Lower leg skin (tissue), 4 donors: ENCODE results near the gene NEK1. TPM values are rescaled to one million over a fixed set of nuclear protein-coding genes. Genes with fewer than 3 reads are reported as not detected.
"Not testable (repeated sequence)": the region's sequence is repeated elsewhere in the genome, so short reads cannot be mapped to it uniquely, and the experiment has no call there.

ENCODE experiments used
- DNase-seq, 2 donors: peaks; one replicate each; pipeline ENCODE4 v3.0.0-alpha.2; 2019; ENCODE audit warnings: low spot score in 2 of 2
- H3K4me3 ChIP-seq: fragments of 200-600 bp; sonication (generic); 2 replicates; pipeline ENCODE4 v1.5.1; 2017; ENCODE audit warnings: mild to moderate bottlenecking, low read depth; ENCODE audit not compliant: poor library complexity, severe bottlenecking
- POLR2A ChIP-seq, 2 donors: fragments of 450-650 bp; IDR thresholded peaks; one replicate each; pipeline ENCODE4 v1.6.1; 2016 to 2017; ENCODE audit warnings: antibody characterized with exemption in 2 of 2, mild to moderate bottlenecking in 1 of 2, moderate library complexity in 1 of 2
- WGBS, 2 donors: methylation state at CpG; one replicate each; pipeline ENCODE4 v1.1.5; 2018; 5-methylcytosine and 5-hydroxymethylcytosine counted together
- intact Hi-C: fragments of 100-400 bp; cut with DNase I; formaldehyde crosslinking; loops from one replicate; pipeline ENCODE4 v1.15.0; 2023; ENCODE audit warnings: low total_unique reads
- total RNA-seq, 4 donors: library from RNA; depleted of rRNA; stranded (reverse); fragments of >200 nt; gene quantifications; one replicate each; pipeline ENCODE4 v1.1.0, GENCODE V29; 2016
- TF ChIP-seq, protein P1 (sequence below), 3 donors: fragments of 450-650 bp; IDR thresholded peaks; one replicate each; pipeline ENCODE4 v1.5.1; 2016; ENCODE audit warnings: antibody characterized with exemption in 3 of 3, mild to moderate bottlenecking in 3 of 3, moderate library complexity in 2 of 3

The NEK1 gene
- total RNA-seq, 4 donors from 2014 or later, result 4.8 to 6.9 (median 5.5) TPM

DNA sequence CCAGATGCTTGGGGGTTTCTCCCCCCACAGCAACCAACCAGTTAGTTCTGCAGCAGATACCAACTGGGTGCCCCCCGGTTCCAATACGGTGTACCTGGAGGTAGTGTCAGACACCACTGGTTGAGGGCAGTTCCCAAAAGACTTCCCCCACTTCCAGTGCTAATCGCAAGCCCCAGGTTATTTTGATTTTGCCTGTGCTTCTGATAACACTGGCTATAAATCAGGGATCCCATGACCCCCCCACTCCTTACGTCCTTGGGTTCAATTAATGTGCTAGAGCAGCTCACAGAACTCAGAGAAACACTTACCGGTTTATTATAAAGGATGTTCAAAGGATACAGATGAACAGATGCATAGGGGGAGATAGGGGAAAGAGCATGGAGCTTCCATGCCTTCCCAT lies 13.5 kb upstream of the NEK1 start:
- no peak for DNase-seq
- 94 to 95% methylated on average over 5 of the region's 5 CpGs for WGBS, 2 donors
- H3K4me3 ChIP-seq, result no peak overlapping the region
- intact Hi-C loops, result no loop called here
- TF ChIP-seq, protein P1, sequence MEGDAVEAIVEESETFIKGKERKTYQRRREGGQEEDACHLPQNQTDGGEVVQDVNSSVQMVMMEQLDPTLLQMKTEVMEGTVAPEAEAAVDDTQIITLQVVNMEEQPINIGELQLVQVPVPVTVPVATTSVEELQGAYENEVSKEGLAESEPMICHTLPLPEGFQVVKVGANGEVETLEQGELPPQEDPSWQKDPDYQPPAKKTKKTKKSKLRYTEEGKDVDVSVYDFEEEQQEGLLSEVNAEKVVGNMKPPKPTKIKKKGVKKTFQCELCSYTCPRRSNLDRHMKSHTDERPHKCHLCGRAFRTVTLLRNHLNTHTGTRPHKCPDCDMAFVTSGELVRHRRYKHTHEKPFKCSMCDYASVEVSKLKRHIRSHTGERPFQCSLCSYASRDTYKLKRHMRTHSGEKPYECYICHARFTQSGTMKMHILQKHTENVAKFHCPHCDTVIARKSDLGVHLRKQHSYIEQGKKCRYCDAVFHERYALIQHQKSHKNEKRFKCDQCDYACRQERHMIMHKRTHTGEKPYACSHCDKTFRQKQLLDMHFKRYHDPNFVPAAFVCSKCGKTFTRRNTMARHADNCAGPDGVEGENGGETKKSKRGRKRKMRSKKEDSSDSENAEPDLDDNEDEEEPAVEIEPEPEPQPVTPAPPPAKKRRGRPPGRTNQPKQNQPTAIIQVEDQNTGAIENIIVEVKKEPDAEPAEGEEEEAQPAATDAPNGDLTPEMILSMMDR (IDR thresholded peaks at IDR 0.05), result no peak
- no peak for TF ChIP-seq POLR2A (IDR thresholded peaks at IDR 0.05)

DNA sequence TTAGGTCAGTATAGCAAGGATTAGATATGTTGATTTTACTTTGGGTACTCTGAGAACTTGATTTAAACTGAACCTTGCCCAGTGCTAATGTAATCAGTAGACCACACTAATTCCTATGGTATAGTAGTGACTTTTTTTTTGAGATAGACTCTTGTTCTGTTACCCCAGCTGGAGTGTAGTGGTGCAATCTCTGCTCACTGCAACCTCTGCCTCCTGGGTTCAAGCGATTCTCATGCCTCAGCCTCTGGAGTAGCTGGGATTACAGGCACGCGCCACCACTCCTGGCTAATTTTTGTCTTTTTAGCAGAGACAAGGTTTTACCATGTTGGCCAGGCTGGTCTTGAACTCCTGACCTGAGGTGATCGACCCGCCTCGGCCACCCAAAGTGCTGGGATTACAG lies 11.6 kb upstream of the NEK1 start:
- H3K4me3 ChIP-seq, intact Hi-C loops, DNase-seq: not testable (repeated sequence)
- WGBS, 2 donors, result 89 to 98% methylated on average over 6 of the region's 6 CpGs

DNA sequence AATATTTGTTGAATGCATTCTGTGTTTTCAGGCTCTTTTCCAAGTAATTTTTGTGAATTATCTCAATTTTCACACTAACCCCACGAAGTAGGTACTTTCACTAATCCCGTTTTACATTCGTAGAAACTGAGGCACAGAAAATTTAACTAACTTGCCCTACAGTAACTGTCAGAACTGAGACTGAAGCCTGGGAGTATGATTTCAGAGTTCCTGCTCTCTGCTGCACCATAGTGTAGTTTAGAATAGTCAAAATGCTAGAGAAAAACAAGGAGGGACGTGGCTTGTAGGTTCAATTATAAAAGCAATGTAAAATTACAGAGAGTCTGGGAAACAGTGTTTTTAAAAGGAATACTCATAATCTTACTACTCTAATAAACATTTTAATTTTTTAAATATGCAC lies 10.2 kb upstream of the NEK1 start:
- DNase-seq, result no peak
- no peak overlapping the region for H3K4me3 ChIP-seq
- TF ChIP-seq POLR2A (IDR thresholded peaks at IDR 0.05), result no peak
- TF ChIP-seq, protein P1 (IDR thresholded peaks at IDR 0.05), result no peak
- intact Hi-C loops, result no loop called here
- WGBS, 2 donors, result 9 to 20% methylated on average over 4 of the region's 4 CpGs

DNA sequence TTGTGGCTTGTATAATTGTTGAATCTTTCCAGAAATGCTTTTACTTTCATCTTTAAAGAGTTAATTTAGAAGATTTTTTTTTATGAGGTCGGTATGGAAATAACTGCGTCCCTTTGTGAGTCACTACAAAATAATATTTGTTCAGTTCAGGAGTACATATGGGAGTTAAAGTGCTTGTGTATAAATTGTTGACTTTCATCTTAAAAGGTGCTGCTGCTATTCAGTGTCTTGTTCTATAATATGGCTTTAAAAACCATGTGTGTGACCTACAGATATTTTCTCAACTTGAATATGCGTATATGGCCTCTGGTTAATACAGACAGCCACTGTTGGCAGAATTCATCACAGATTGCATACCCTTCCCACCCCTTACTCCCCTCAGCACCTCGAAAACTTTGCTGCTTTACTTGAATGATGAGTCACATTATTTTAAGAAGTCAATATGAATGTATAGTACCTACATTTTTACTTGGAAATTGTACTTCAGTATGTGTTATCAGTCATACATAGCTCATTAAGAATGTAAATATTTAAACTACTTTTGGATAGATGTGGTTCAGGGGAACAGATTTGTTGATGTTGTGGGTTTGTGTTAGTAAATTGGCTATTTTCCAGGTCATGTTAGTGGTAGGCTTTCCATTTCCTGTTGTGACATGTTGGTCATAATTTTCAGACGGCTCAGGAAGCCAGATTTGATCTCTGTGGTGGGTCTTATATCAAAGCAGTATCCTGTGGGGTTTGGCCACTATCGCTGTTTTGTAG lies 9.5 kb upstream of the NEK1 start:
- intact Hi-C loops, result no loop called here
- H3K4me3 ChIP-seq, result no peak overlapping the region
- 3 to 6% methylated on average over 6 of the region's 6 CpGs for WGBS, 2 donors
- no peak for DNase-seq
- TF ChIP-seq, protein P1 (IDR thresholded peaks at IDR 0.05), result no peak
- TF ChIP-seq POLR2A (IDR thresholded peaks at IDR 0.05), result no peak

DNA sequence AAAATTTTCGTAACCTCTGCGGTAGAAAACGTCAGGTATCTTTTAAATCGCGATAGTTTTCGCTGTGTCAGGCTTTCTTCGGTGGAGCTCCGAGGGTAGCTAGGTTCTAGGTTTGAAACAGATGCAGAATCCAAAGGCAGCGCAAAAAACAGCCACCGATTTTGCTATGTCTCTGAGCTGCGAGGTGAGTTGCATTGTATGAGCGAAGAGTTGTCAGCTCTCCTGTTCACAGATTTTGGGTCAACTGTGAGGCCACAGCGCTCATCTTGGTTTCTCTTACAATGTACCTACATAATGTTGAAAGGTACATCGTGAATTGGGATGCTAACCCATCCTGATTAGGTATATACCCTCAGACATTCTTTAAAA lies 8.5 kb upstream of the NEK1 start:
- intact Hi-C loops, result no loop called here

More for the DNA sequence above, 8.5 kb upstream of the NEK1 start:
- peak overlapping the region; percentile 49 for H3K4me3 ChIP-seq
- WGBS, 2 donors, result 0% methylated on average over 14 of the region's 14 CpGs
- TF ChIP-seq POLR2A (IDR thresholded peaks at IDR 0.05), result no peak
- TF ChIP-seq, protein P1 (IDR thresholded peaks at IDR 0.05), result no peak
- DNase-seq, result peak in 1 of 2 donors; percentile 28
